HG02938 (cell line): ENCODE data around the gene PCNP.
"Not testable (repeated sequence)": the region's sequence is repeated elsewhere in the genome, so short reads cannot be mapped to it uniquely, and the experiment has no call there.

ENCODE experiments used
- ATAC-seq: cut with Tn5 transposase; IDR thresholded peaks from one replicate; pipeline ENCODE4 v1.9.1; 2021; ENCODE audit warnings: mild to moderate bottlenecking, moderate library complexity; ENCODE audit not compliant: unreplicated experiment

Gene PCNP

DNA sequence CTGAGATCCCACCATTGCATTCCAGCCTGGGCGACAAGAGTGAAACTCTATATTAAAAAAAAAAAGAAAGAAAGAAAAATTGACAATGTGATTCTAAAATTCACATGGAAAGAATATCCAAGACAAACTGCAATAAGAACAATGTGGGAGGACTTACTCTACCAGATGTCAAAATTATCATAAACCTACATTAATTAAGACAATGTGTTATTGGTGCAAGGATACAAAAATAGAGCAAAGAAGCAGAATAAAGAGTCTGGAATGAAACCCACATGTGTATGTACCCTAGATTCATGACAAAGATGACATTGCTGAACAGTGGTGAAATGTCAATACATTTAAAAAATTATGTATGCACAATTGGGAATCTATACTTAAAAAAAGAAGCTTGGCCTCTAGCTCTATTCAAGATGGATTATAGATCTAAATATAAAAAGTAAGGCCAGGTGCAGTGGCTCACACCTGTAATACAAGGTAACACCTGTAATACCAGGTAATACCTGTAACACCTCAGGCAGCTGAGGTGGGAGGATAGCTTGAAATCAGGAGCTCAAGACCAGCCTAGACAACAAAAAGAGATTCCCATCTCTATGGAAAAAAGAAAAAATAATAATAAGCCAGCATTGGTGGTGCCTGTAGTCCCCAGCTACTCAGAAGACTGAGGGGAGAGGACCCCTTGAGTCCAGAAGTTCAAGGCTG is 57.3 kb downstream of the PCNP start:
- ATAC-seq = no peak

DNA sequence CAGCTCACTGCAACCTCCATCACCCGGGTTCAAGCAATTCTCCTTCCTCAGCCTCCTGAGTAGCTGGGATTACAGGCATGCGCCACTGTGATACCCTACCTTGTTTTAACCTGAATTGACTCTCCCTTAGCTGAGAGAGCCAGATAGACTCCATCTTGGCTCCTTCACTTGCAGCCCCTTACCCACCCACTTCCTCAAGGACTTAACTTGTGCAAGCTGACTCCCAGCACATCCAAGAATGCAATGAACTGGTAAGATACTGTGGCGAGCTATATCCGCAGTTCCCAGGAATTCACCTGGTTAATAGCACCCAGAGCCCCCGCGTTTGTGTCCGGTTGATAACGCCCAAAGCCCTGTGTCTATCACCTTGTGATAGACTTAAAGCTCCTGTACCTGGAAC is 58.0 kb downstream of the PCNP start:
- ATAC-seq = not testable (repeated sequence)

DNA sequence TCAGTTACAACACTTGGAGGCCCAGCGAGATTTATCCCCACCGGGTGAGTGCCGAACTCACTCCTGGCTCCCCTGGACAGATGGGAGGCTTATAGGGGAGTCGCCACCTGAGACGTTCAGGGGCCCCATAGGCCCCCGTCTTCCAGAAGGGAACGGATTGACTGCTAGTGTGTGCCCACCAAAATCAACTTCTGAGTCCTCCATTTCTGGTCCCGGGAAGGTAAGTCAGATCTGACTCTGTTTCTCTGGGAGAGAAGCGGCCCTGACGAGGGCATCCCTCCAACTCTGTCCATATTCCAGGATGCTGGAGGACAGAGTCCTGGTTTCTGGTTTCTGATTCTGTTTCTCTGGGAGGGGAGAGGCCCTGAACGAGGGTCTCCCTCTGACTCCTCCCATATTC is 58.6 kb downstream of the PCNP start:
- no peak for ATAC-seq

DNA sequence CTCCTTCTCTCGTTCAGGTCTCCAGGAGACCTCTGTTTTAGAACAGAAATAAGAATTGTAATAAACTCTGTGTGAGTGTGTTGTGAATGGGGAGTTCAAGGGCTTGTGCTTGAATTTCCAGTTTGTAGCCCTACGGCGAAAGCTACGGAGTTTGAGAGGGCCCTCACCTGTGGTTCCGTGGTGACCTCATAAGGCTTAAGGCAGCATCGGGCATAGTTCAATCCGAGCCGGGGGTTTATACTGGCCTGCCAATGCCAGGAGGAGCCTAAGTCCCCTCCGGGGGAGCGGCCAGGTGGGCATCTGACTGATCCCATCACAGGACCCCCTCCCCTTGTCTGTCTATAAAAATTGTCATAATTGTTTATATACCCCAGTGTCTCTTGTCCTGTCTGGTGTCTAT is 59.2 kb downstream of the PCNP start:
- no peak for ATAC-seq

DNA sequence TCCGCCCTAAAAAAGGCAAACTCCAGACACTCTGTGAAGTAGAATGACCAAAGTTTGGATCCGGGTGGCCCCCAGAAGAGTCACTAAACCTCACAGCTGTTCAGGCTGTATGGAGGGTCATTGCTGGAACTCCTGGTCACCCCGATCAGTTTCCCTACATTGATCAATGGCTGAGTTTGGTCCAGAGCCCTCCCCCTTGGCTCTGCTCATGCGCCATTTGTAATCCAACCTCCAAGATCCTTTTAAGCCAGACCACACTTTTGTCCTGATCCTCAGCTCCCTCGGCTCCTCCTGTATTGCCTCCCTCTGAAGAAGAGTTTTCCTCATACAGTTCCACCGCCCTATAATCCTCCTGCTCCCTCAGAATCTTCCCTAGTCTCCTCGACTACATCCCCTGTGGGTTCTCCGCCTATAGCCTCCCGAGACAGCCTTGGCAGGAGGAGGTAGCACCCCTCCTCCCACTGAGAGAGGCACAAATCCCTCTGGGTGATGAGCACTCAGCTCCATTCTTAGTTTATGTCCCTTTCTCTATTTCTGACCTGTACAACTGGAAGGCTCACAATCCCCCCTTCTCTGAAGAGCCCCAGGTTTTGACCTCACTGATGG is 60.7 kb downstream of the PCNP start:
- no peak for ATAC-seq

DNA sequence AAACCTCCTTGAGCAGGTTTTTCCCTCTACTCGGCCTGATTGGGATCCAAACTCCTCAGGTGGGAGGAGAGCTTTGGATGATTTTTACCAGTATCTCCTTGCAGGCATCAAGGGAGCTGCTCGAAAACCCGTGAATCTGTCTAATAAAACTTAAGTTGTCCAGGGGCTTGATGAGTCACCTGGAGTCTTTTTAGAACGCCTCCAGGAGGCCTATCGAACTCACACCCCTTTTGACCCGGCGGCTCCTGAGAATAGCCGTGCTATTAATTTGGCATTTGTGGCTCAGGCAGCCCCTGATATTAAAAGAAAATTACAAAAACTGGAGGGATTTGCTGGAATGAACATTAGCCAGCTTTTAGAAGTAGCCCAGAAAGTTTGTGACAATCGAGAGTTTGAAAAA is 61.4 kb downstream of the PCNP start:
- no peak for ATAC-seq

DNA sequence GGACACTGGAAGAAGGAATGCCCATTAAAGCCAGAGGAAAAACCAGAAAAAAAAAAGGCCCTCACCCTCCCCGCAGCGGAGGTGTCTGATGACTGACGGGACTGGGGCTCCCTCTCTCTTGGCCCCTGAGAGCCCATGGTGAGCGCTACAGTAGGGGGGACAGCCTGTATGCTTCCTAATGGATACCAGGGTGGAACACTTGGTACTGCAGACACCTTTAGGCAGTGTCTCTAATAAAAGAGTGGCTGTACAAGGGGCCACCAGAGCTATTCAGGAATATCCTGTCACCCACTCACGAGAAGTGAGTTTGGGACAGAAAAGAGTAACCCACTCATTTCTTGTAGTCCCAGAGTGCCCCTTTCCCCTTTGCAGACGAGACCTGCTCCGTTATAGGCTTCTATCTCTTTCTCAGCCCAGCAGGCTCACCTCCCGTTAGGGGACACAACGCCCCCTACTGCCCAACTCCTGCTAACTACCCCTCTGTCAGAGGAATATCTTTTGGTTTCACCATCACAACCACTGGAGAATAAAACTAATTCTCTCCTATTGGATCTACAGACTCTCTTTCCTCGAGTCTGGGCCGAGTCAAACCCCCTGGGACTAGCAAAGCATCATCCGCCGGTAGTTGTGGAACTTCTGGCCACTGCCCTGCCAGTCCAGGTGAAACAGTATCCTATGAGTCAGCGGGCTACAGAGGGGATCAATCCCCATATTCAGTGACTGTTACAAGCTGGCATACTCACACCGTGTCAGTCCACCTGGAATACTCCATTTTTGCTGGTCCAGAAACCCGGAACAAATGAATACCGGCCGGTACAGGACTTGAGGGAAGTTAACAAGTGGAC is 62.2 kb downstream of the PCNP start:
- ATAC-seq = peak; percentile 90

DNA sequence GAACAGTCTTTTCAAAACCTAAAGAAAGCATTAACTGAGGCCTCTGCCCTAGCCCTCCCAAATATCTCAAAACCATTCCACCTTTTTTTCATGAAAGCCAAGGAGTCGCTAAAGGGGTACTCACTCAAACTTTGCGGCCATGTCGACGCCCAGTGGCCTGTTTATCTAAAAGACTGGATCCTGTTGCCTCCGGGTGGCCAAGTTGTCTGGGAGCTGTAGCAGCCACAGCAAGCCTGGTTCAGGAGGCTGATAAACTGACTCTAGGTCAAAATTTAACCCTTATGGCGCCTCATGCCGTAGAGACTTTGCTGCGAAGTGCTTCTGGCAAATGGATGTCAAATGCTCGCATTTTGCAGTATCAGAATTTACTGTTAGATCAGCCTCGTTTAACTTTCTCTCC is 63.5 kb downstream of the PCNP start:
- no peak for ATAC-seq

DNA sequence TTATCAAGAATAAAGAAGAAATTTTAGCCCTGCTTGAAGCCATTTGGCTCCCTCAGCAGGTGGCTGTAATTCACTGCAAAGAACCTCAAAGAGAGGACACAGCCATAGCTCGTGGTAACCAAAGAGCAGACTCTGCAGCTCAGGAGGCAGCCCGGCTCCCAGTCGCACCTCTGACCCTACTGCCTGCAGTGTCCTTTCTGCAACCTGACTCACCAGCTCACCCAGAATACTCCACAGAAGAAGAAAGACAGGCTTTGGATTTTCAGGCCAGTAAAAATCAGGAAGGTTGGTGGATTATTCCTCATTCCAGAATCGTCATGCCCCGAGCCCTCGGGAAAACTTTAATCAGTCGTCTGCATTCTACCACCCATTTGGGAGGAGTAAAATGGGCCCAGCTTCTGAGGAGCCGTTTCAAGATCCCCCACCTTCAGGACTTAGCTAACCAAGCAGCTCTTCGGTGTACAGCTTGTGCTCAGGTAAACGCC is 64.3 kb downstream of the PCNP start:
- ATAC-seq = no peak

DNA sequence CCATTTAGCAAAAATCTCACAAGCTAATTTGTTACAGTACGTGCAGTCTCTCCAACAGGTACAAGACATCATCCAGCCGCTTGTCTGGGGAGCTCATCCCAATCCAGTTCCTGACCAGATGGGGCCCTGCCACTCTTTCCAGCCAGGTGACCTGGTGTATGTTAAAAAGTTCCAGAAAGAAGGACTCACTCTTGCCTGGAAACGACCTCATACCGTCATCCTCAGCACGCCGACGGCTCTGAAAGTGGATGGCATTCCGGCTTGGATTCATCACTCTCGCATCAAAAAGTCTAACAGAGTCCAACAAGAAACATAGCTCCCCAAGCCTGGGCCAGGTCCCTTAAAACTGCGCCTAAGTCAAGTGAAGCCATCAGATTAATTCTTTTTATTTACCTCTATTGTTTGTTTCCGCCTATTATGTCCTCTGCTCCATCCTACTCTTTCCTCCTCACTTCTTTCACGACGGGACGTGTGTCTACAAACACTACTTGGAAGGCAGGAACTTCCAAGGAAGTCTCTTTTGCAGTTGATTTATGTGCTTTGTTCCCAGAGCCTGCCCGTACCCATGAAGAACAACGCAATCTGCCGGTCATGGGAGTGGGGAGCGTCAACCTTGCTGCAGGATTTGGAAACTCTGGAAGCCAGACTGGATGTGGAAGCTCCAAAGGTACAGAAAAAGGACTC is 65.4 kb downstream of the PCNP start:
- ATAC-seq = no peak

DNA sequence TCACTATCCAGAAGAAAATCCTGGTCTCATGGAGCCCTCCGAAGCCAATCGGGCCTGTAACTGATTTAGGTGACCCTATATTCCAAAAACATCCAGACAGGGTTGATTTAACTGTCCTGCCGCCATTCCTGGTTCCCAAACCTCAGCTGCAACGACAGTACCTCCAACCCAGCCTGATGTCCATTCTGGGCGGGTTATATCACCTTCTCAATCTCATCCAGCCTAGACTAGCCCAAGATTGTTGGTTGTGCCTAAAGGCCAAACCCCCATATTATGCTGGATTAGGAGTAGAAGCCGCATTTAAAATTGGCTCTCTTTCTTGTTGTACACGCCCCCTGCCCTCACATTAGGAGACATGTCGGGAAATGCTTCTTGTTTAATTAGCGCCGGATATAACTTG is 66.3 kb downstream of the PCNP start:
- no peak for ATAC-seq

DNA sequence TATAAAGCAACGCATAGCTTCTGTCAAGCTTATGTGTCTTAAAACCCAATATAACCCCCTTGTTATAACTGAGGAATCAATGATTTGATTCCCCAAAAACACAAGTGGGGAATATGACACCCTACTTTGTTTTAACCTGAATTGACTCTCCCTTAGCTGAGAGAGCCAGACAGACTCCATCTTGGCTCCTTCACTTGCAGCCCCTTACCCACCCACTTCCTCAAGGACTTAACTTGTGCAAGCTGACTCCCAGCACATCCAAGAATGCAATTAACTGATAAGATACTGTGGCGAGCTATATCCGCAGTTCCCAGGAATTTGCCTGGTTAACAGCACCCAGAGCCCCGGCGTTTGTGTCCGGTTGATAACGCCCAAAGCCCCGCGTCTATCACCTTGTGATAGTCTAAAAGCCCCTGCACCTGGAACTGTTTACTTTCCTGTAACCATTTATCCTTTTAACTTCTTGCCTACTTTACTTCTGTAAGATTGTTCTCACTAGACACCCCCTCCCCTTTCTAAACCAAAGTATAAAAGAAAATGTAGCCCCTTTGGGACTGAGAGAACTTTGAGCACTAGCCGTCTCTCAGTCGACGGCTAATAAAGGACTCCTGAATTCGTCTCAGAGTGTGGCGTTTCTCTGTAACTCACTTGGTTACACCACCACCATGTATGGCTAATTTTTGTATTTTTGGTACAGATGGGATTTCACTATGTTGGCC is 67.6 kb downstream of the PCNP start:
- ATAC-seq = not testable (repeated sequence)

DNA sequence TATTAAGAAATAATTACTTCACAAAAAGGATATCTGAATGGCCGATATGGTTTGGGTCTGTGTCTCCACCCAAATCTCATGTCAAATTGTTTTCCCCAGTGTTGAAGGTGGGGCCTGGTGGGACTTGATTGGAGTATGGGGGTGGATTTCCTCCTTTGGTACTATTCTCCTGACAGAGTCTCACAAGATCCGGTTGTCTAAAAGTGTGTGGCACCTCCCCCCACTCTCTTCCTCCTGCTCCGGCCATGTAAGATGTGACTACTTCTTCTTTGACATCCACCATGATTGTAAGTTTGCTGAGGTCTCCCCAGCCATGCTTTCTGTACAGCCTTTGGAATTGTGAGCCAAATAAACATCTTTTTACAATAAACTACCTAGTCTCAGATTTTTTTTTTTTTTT is 68.5 kb downstream of the PCNP start:
- no peak for ATAC-seq

DNA sequence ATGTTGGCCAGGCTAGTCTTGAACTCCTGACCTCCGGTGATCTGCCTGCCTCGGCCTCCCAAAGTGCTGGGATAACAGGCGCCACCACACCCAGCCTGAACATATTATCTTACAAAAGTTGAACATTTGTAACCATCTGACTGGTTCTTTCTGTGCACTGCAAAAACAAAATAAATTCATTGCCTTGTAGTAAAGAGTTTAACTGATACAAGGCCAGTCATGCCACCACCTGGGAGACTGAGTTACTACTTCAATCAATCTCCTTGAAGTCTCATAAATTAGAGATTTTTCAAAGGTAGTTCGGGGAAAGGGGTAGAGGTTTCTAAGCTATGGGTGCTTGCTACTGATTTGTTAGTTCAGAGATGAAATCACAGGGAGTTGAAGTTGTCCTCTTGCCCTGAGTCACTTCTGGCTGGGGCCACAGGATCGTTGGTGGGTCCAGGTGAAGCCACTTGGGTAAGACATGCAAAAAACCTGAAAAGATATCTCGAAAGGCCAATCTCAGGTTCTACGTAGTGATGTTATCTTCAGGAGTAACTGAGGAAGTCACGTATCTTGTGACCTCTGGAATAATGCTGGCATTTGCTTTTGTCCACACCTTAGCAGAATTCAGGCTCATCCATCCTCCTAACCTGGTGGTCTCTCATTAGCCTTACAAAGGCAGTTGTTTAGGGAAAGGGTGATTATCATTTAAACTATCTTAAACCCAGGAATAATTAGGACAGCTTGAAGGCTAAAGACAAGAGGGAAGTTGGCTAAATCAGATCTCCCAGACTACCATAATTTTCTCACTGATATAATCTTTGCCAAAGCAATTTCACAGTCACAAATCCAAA is 69.2 kb downstream of the PCNP start:
- ATAC-seq = no peak
